ENCODE data around the gene NPY2R. TPM values are rescaled to one million over a fixed set of nuclear protein-coding genes. Genes with fewer than 3 reads are reported as not detected.

Gene NPY2R
- total RNA-seq, 1 experiment from 2014 or later: 0.07 TPM

DNA sequence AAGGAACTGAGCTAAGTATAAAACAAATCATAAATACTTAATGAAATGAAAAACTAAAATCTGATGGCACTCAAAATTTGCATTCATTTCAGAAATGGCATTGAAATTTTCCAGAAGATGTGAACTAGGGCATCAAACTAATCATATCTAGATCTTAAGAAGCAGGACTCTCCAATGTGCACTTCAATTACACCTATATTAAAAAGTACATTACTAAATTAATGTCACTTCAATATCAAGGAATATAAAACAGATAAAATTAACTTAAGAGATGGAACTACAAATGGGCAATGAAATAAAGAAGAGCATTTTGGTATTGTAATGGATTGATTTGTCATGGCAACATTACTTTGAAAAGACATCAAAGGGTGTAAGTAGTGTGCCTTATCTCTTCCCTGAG is 20.3 kb downstream of the NPY2R start:
- H3K9ac ChIP-seq (ENCODE audit: low read length): no peak overlapping the region
- H3K36me3 ChIP-seq (ENCODE audit: low read depth, low read length): no peaks in the 10 kb centered on the region
- no TSS peak for BruUV-seq (replicated peaks)
- no peaks in the 10 kb centered on the region for H3K9me2 ChIP-seq (replicated peaks; ENCODE audit: low read length)
- intact Hi-C loops (cut with micrococcal nuclease): no loop called here
- no peaks in the 10 kb centered on the region for H3F3A ChIP-seq (ENCODE audit: low read length, unreplicated experiment)
- ATAC-seq: no peak
- no peak overlapping the region for H3K27ac ChIP-seq (ENCODE audit: low read length)
- H3K4me1 ChIP-seq (ENCODE audit: insufficient read depth, low read length): no peaks in the 10 kb centered on the region
- TF ChIP-seq, protein P1, sequence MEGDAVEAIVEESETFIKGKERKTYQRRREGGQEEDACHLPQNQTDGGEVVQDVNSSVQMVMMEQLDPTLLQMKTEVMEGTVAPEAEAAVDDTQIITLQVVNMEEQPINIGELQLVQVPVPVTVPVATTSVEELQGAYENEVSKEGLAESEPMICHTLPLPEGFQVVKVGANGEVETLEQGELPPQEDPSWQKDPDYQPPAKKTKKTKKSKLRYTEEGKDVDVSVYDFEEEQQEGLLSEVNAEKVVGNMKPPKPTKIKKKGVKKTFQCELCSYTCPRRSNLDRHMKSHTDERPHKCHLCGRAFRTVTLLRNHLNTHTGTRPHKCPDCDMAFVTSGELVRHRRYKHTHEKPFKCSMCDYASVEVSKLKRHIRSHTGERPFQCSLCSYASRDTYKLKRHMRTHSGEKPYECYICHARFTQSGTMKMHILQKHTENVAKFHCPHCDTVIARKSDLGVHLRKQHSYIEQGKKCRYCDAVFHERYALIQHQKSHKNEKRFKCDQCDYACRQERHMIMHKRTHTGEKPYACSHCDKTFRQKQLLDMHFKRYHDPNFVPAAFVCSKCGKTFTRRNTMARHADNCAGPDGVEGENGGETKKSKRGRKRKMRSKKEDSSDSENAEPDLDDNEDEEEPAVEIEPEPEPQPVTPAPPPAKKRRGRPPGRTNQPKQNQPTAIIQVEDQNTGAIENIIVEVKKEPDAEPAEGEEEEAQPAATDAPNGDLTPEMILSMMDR (conservative IDR thresholded peaks at IDR 0.05; ENCODE audit: low read depth, low read length): no peak
- TF ChIP-seq EZH2phosphoT487 (IDR thresholded peaks at IDR 0.05; ENCODE audit: borderline replicate concordance, low read length) (no peak), EZH2 (IDR thresholded peaks at IDR 0.05; ENCODE audit: low read length, unreplicated experiment) (no peak)
- no peak overlapping the region for H2AFZ ChIP-seq (ENCODE audit: low read length)
- no peak for DNase-seq
- no peaks in the 10 kb centered on the region for H3K9me3 ChIP-seq (ENCODE audit: low read length)
- no peaks in the 10 kb centered on the region for H4K20me1 ChIP-seq (ENCODE audit: low read length)
- no peaks in the 10 kb centered on the region for H3K27me3 ChIP-seq (ENCODE audit: low read length)
- ChIA-PET CTCF (no interaction called here), POLR2A (ENCODE audit: unreplicated experiment) (no interaction called here)
- no peak overlapping the region for H3K4me2 ChIP-seq (ENCODE audit: low read length)
- no peak overlapping the region for H3K4me3 ChIP-seq (ENCODE audit: low read length)
- no peaks in the 10 kb centered on the region for H3K79me2 ChIP-seq (ENCODE audit: low read length)

DNA sequence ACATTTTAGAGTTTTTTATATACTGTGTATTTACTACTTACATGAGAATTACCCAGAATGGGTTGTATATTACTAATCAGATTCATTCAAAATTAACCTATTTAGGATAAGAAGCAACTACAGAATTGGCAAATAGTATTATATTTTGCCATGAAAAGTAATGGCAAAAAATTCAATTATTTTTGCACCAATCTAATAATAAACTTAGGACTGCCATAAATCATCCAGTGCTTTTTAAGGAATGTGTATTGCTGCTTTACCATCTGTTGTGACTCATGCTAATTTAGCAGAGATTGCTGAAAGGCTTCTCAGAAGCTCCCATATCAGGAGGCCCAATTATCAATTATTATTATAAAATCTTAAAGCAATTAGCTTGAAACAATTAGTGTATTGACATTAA is 24.0 kb downstream of the NPY2R start:
- Histone ChIP-seq H2AFZ (ENCODE audit: low read length) (no peak overlapping the region), H4K20me1 (ENCODE audit: low read length) (no peaks in the 10 kb centered on the region), H3K79me2 (ENCODE audit: low read length) (no peaks in the 10 kb centered on the region), H3K9me2 (replicated peaks; ENCODE audit: low read length) (no peaks in the 10 kb centered on the region), H3K4me3 (ENCODE audit: low read length) (no peak overlapping the region), H3K27ac (ENCODE audit: low read length) (no peak overlapping the region), H3K4me1 (ENCODE audit: insufficient read depth, low read length) (no peaks in the 10 kb centered on the region), H3K9me3 (ENCODE audit: low read length) (no peaks in the 10 kb centered on the region), H3K9ac (ENCODE audit: low read length) (no peak overlapping the region), H3K4me2 (ENCODE audit: low read length) (no peak overlapping the region), H3K36me3 (ENCODE audit: low read depth, low read length) (no peaks in the 10 kb centered on the region), H3K27me3 (ENCODE audit: low read length) (no peaks in the 10 kb centered on the region), H3F3A (ENCODE audit: low read length, unreplicated experiment) (no peaks in the 10 kb centered on the region)
- DNase-seq: no peak
- no peak for ATAC-seq
- ChIA-PET CTCF (no interaction called here), POLR2A (ENCODE audit: unreplicated experiment) (no interaction called here)
- TF ChIP-seq, protein P1 (conservative IDR thresholded peaks at IDR 0.05; ENCODE audit: low read depth, low read length): no peak
- TF ChIP-seq EZH2phosphoT487 (IDR thresholded peaks at IDR 0.05; ENCODE audit: borderline replicate concordance, low read length) (no peak), EZH2 (IDR thresholded peaks at IDR 0.05; ENCODE audit: low read length, unreplicated experiment) (no peak)
- BruUV-seq (replicated peaks): no TSS peak
- intact Hi-C loops (cut with micrococcal nuclease): no loop called here

DNA sequence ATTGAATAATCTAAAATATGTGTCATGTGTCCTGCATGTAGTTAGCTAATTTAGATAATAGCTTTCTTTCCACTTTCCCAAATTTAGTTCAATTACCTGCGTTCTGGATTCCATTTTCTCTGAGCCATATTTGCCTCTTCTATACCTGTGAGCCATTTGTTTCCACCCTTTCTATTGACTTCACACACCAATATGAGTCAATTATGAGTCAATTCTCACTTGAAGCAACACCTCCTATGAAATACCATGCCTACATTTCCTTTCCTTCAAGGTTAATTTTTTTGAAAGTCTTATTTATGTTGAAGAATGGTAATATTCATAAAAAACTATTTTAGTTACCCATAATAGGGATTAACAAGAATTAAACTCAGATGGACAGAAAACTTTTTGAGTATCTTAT is 25.8 kb downstream of the NPY2R start:
- Histone ChIP-seq H3K4me3 (ENCODE audit: low read length) (no peak overlapping the region), H3K4me2 (ENCODE audit: low read length) (no peak overlapping the region), H3K9me2 (replicated peaks; ENCODE audit: low read length) (no peaks in the 10 kb centered on the region), H3K36me3 (ENCODE audit: low read depth, low read length) (no peaks in the 10 kb centered on the region), H3K9ac (ENCODE audit: low read length) (no peak overlapping the region), H3K27ac (ENCODE audit: low read length) (no peak overlapping the region), H3K4me1 (ENCODE audit: insufficient read depth, low read length) (no peaks in the 10 kb centered on the region), H3F3A (ENCODE audit: low read length, unreplicated experiment) (no peaks in the 10 kb centered on the region), H2AFZ (ENCODE audit: low read length) (no peak overlapping the region), H4K20me1 (ENCODE audit: low read length) (no peaks in the 10 kb centered on the region), H3K9me3 (ENCODE audit: low read length) (no peaks in the 10 kb centered on the region), H3K79me2 (ENCODE audit: low read length) (no peaks in the 10 kb centered on the region), H3K27me3 (ENCODE audit: low read length) (no peaks in the 10 kb centered on the region)
- ChIA-PET POLR2A (ENCODE audit: unreplicated experiment) (interaction anchor here (0.7 kb wide), 1 partner anchor 8 kb away, joined by 3 read pairs; no protein-coding TSS in a partner anchor), CTCF (no interaction called here)
- no peak for DNase-seq
- no peak for ATAC-seq
- no TSS peak for BruUV-seq (replicated peaks)
- intact Hi-C loops (cut with micrococcal nuclease): no loop called here
- TF ChIP-seq EZH2phosphoT487 (IDR thresholded peaks at IDR 0.05; ENCODE audit: borderline replicate concordance, low read length): no peak
- no peak for TF ChIP-seq EZH2 (IDR thresholded peaks at IDR 0.05; ENCODE audit: low read length, unreplicated experiment)
- TF ChIP-seq, protein P1 (conservative IDR thresholded peaks at IDR 0.05; ENCODE audit: low read depth, low read length): no peak

Data from PC-3 (cell line).